GM10248 (cell line): ENCODE results near the gene C2orf15.

Source experiments
- CTCF ChIA-PET: fragments of 300-600 bp; sonication (Branson Sonifier 250); formaldehyde crosslinking; extraction: SDS; loops from one replicate; lab custom pipeline; 2021; ENCODE audit warnings: antibody characterized with exemption; lab: Yijun Ruan, JAX
- POLR2A ChIA-PET: fragments of 350-650 bp; sonication (Branson Sonifier 250); formaldehyde crosslinking; extraction: SDS; loops from one replicate; lab custom pipeline; 2020; ENCODE audit warnings: antibody characterized with exemption; lab: Yijun Ruan, JAX
- DNase-seq: peaks from one replicate; pipeline ENCODE4 v3.0.0; 2012; ENCODE audit errors: extremely low spot score
- TF ChIP-seq, protein P1 (sequence below): IDR thresholded peaks from 2 replicates; pipeline ENCODE4 v1.5.1; 2012; ENCODE audit warnings: mild to moderate bottlenecking, low read depth; ENCODE audit errors: extremely low read depth, missing control alignments, control extremely low read depth

The C2orf15 gene

GRCh38 chr2:99158599-99158998 is 17.1 kb downstream of the C2orf15 start:
- CTCF ChIA-PET = interaction anchor here (2.5 to 5.0 kb wide), 2 partner anchors 8 to 15 kb away, joined by 9 to 26 read pairs; no protein-coding TSS in a partner anchor
- POLR2A ChIA-PET = no interaction called here
- TF ChIP-seq, protein P1, sequence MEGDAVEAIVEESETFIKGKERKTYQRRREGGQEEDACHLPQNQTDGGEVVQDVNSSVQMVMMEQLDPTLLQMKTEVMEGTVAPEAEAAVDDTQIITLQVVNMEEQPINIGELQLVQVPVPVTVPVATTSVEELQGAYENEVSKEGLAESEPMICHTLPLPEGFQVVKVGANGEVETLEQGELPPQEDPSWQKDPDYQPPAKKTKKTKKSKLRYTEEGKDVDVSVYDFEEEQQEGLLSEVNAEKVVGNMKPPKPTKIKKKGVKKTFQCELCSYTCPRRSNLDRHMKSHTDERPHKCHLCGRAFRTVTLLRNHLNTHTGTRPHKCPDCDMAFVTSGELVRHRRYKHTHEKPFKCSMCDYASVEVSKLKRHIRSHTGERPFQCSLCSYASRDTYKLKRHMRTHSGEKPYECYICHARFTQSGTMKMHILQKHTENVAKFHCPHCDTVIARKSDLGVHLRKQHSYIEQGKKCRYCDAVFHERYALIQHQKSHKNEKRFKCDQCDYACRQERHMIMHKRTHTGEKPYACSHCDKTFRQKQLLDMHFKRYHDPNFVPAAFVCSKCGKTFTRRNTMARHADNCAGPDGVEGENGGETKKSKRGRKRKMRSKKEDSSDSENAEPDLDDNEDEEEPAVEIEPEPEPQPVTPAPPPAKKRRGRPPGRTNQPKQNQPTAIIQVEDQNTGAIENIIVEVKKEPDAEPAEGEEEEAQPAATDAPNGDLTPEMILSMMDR = peak; percentile 21
- DNase-seq = no peak

DNA sequence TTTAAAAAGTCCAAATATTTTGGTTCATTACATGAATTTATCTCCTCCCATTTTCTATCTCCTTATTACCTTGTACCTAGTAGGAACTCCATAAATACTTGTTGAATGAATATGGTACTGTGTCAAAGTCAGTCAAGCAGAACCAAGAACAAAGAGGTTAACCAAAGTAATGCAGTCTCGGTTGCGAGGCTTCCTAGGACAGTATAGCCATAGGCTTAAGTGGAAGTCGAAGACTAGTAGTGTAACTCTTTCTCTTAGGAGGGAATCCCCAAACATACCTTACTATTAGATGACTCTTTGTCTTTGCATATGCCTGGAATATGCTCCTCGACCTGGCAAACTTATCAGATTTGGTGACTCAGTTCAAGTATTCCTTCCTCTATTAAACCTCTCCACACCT is 18.1 kb downstream of the C2orf15 start:
- TF ChIP-seq, protein P1 = no peak
- no peak for DNase-seq
- ChIA-PET CTCF (interaction anchor here (5.0 kb wide), 1 partner anchor 7 kb away, joined by 26 read pairs; no protein-coding TSS in a partner anchor), POLR2A (no interaction called here)

DNA sequence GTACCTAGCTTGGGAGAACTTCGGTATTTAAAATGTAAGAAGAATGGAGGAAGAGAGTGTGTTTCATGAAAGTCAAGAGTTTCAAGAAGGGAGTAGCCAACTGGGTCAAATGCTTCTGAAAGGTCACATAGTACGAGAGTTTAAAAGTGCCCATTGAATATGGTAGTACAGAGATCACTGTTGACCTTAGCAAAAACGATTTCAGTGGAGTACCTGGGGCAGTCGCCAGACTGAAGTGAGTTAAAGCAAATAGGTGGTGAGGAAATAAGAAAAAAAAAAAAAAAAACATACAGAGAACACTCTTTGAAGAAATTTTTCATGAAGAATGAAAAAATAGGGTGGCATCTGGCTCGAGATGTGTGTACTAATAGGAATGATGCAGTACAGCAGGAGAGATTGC is 24.7 kb downstream of the C2orf15 start:
- ChIA-PET POLR2A (no interaction called here), CTCF (interaction anchor here (1.4 to 4.0 kb wide), 2 partner anchors 9 to 25 kb away, joined by 3 to 26 read pairs; partner anchors contain the start of gene C2orf15)
- DNase-seq = no peak
- TF ChIP-seq, protein P1 = no peak

GRCh38 chr2:99169534-99169933 is 28.0 kb downstream of the C2orf15 start:
- DNase-seq = no peak
- TF ChIP-seq, protein P1 = no peak
- POLR2A ChIA-PET = no interaction called here
- CTCF ChIA-PET = interaction anchor here (3.1 kb wide), 1 partner anchor 11 kb away, joined by 15 read pairs; the partner anchor contains the start of genes MITD1 and MRPL30

DNA sequence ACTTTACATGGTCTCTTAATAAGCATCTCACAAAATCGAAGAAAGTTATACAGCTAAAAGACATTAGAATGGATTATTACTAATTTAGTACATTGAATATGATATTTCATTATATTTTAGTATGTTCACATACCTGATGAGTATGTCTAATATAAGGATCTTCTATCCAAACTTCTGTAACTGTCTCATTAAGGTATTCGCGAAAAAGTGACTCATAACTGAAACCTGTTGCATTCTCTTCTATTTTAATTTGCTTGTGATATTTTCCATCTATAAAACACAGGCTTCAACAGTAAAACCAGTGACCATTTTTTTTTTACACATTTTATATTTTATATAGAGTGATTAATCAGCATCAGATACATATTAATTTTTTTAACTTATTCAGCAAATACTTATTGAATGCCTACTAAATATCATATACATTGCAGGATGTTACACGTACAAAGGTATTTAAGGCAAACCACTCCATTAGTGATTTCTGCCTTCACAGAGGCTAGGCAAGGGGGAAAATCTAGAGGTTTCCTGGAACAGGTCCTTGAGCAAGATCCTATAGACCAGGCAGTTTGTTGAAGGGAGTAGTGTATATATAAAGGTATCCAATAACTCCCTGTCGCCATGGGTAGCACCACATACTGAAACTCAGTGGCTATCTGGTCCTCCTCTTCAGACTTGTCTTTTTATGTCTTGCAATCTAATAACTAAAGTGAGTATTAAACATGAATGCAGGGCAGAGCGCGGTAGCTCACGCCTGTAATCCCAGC is 30.1 kb downstream of the C2orf15 start:
- TF ChIP-seq, protein P1 = no peak
- ChIA-PET POLR2A (interaction anchor here (0.6 kb wide), 1 partner anchor 185 kb away, joined by 3 read pairs; no protein-coding TSS in a partner anchor), CTCF (interaction anchor here (0.8 to 2.7 kb wide), 4 partner anchors 9 to 166 kb away, joined by 3 to 9 read pairs (median 4); no protein-coding TSS in a partner anchor)
- no peak for DNase-seq

DNA sequence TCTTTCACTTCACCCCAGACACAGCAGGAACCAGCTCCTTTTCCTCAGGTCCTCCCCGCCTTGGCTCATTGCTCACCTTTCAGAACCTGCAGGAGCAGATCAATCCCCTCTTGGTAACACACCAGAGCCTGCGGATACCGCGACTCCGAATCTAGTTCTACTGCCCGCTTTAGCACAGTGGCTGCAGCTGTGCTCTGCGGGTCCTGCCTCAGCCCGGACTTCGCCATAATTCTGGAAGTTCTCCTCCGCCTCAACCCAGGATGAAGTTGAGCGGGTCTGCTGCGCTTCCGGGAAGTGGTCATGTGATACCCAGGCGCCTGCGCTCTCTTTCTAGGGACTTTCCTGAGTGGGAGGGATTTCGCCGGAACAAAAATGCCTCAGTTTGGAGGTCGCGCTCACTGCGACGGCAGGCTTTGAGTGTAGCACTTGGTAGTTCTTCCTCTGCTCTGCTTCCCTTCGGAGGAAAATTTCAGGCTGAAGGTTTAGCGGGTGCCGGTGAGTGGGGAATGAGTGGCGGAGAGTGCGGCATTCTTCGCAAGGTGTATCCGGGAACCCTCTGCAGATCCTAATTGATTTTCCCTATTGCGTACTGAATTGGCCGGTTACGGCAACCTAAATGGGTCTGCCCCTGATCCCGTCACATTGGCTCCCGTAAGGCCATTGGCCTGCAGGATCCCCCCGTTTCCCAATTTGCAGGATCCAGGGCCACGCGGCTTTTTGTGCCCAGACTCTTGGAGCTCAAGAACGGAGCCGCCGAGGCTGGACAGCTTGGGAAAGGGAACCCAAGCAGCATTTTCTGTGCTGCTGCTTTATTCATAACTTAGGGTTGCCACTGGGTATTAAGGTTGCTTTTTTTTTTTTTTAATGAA is 39.5 kb downstream of the C2orf15 start, which contains the start of the genes MITD1 and MRPL30:
Gene MITD1 (minus strand): TSS at position 304 of the 869 bp plus-strand sequence. CDS start 77 bp downstream, at position 227.
Gene MRPL30 (plus strand): TSS at position 430 of the 869 bp plus-strand sequence. CDS start 5,020 bp downstream, outside the sequence.
- ChIA-PET POLR2A (interaction anchor here (0.7 to 1.0 kb wide), 2 partner anchors 54 to 155 kb away, joined by 3 read pairs; partner anchors contain the start of gene TXNDC9), CTCF (interaction anchor here (0.9 to 1.9 kb wide), 5 partner anchors 9 to 176 kb away, joined by 3 to 15 read pairs (median 3); no protein-coding TSS in a partner anchor)
- TF ChIP-seq, protein P1 = no peak
- DNase-seq = peak; percentile 89
